Right hindlimb (tissue), 1 donor: ENCODE data around the gene ITPRIPL2.

ENCODE experiments used
- DNase-seq: peaks from one replicate; pipeline ENCODE4 v3.0.0-alpha.2; 2018

The ITPRIPL2 gene

DNA sequence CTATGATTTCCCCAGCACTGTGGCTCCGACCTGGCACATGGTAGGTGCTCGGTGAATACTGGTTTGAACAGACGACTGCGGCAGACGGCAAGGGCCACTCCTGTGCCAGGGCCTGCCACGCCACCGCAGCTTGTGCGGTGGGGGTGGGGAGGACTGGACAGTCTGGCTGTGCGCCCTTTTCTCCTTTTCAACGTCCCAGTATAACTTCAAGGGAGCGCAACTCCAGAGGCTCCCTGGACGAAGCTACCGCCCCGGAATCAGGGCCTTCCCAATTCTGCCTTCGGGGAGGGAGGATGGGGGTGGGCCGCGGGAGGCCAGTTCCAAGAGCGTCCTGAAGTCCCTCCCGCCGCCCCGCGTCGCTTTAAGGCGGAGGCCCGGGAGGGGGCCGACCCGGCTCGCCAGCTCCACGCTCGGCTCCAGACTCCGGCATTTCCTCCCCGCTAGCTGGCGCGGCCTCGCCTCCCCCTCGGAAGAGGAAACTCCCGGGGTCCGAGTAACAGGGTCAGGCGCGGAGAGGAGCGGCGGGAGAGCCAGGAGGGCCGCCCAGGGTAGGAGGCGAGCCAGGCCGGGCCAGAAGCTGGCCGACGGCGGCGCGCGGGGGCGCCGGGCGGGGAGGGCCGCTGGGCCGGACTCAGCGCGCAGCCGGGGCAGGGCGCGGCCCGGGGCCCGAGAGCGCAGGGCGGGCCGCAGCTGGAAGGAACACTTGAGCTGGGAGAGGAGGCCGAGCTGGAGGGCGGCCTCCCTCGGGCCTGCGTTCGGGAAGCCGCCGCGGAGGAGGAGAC is at the start of gene ITPRIPL2:
TSS of gene ITPRIPL2 (plus strand) at position 388 of the 782 bp plus-strand sequence. CDS start 498 bp downstream, outside the sequence.
- DNase-seq: peak; percentile 94

DNA sequence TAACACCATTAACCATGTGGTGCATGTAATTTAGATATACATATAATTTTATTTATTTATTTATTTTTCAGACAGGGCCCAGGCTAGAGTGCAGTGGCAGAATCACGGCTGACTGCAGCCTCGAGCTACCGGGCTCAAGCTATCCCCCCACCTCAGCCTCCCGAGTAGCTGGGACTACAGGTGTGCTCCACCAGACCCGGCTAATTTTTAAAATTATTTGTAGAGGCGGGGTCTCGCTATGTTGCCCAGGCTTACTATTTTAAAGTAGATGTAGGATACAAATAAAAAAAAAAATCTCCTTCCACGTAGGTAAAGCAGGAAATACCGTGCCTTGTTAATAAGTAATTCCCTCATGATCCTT is 46.8 kb upstream of the ITPRIPL2 start:
- DNase-seq: peak; percentile 22

DNA sequence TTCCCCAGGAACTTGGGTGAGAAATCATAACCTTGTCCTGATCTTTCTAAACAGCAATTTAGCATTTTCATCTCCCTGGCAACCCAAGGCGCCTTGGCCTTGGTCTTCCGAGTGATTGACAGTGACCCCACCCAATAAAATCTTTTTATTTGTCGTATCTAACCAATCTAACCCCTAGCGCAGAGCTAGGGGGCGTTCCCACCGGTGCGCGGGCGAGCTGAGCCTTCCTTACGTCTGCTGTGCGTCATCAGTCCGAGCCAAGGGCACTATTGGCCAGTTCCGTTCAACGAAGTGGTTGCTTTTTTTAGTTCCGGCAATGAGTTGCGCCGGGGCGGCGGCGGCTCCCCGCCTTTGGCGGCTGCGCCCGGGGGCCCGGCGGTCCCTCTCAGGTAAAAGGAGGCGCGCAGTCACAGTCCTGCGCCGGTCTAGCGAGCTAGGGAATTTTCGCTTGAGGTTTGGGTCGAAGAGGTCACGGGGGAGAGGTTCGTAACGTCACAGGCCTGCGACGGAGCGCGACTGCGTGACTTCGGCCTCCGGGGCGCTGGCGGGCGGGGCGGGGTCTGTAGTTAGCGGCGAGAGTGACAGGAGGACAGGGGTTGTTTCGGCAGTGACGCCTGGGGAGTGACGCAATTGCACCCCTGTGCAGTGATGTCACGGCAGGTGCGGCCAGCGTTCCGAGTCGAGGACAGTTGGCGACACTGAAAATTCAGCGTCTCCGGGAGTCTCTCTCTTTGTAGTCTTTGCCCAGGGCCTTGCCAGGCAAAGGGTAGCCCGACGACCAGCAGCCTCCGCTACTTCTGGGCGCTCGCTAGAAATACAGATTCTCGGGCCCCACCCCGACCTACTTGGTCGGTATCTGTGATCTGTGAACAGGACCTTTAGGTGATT is 46.2 kb upstream of the ITPRIPL2 start, which contains the start of gene COQ7:
TSS of gene COQ7 (plus strand) at position 266 of the 888 bp plus-strand sequence. CDS start at position 317, 51 bp downstream.
- peak; percentile 99 for DNase-seq

DNA sequence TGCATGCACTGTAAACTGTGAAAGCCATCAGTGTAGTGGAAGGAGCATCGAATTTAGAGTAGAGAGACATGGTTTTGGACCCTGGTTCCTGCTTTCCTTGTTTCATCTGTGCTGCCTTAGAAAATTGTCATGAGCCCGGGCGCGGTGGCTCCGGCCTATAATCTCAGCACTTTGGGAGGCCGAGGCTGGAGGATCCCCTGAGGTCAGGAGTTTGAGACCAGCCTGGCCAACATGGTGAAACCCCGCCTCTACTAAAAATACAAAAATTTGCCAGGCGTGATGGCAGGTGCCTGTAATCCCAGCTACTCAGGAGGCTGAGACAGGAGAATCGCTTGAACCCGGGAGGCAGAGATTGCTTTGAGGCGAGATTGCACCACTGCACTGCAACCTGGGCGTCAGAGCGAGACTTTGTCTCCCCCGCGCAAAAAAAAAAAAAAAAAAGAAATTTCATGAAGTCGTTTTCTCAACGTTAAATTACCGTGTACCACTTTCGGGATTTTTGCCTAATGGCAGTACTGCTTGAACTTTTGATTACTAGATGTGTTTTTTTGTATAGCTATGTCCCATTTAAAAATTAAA is 45.4 kb upstream of the ITPRIPL2 start:
- DNase-seq: no peak

DNA sequence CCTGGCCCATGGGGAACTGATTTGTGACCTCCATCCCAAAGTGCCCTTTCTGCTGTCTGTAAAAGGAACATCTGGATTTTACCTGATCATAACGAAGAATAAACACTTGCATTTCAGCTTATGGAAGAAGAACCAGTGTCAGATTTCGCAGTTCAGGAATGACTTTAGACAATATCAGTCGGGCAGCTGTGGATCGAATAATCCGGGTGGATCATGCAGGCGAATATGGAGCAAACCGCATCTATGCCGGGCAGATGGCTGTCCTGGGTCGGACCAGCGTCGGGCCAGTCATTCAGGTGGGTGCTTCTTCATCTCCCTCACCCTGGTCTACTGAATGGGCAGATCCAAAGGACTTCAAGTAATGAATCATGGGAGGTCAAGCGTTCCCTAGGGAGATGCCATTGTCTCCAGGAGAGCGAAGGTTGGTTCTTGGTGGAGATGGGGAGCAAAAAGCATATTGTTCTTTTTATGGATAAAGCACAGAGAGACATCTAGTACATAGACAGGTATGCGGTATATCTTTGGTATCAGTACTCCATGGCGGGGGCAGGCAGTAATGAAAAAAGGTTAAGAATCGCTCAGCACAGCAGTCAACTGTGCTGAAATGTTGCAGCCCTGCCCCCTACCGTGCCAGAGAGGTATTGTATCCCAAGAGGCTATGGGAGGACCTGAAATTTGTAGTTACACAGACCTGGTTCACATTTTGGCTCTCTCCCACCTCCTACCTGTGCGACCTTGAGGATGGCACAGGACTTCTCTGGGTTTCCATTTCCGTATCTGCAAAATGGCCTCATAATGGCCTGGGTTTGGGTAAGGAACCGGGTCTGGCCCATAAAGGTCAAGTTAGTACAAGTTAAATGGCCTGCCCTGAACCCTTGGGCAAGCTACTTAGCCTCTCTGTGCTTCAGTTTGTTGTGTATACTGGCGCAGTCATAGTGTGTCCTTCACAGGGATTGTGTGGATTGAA is 41.7 kb upstream of the ITPRIPL2 start:
- DNase-seq: peak; percentile 29

DNA sequence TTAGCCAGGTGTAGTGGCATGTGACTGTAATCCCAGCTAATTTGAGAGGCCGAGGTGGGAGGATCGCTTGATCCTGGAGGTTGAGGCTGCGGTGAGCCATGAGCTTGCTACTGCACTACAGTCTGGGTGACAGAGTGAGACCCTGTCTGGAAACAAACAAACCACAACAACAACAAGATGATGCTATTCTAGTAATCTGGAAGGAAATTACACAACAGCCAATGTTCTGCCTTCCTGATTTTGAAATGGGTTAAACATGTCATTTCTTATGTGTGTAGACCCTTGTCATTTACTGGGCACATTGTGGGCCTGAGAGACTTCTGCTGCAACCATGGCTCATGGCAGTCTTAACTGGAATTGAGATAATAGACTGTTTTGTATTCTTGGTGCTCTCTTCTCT is 40.4 kb upstream of the ITPRIPL2 start:
- DNase-seq: no peak

DNA sequence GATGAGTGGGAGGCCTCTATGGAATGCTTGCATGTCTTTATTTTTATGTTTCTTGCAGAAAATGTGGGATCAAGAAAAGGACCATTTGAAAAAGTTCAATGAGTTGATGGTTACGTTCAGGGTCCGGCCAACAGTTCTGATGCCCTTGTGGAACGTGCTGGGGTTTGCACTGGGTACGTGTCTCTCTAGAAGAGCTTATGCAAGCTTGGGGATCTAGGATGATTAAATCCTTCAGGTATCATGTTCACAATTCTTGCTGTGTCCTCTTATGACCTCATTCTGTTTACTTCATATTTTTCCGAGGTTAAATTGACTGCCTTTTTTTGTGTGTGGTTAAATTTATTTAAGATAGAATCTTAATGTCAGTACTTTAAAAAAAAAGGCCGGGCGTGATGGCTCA is 39.9 kb upstream of the ITPRIPL2 start:
- no peak for DNase-seq

DNA sequence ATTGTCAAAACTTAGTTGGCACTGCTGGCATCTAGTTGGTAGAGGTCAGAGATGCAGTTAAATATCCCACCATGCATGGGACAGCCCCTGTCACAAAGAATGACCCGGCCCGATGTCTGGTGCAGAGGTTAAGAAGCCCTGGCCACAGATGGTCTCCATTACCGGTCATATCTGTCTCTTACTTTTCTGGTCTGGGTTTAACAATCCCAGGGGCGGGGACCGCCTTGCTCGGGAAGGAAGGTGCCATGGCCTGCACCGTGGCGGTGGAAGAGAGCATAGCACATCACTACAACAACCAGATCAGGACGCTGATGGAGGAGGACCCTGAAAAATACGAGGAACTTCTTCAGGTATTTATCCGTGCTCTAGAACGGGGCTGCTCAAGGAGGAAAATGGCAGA is 38.3 kb upstream of the ITPRIPL2 start:
- no peak for DNase-seq

DNA sequence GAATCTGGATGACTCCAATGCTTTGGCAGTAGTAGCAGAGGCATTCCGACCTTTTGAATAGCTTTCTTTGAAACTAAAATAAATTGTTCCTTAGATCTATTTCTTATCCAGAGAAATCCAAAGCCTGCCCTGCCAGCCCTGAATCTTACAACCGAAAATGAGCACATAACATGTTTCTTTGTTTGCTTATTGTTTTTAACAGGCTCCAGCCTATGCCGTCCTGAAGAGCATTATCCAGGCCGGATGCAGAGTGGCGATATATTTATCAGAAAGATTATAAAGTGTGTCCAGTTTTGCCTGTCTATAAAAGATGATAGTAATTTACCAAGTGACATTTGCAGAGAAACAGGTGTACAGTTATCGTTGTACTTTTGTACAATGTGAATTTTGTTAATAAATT is 35.9 kb upstream of the ITPRIPL2 start:
- DNase-seq: no peak

DNA sequence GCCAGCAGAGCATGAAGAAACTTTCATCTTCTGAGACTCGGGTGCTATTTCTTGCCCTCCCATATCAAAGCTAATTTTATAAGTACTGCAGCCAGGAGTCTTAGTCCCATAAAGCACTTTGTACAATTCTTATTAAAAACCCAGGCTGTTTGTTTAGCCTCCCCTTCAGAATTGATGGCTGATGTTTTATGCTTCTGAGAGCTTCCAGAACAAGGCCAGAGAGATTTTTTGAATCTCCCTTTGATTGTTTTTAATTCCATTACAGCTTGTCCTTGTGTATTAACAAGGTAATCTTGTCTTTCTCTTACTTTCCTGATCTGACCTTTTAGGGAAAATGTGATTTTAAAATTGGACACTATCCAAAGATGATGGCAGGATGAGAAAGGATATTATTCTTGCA is 30.1 kb upstream of the ITPRIPL2 start:
- DNase-seq: no peak

DNA sequence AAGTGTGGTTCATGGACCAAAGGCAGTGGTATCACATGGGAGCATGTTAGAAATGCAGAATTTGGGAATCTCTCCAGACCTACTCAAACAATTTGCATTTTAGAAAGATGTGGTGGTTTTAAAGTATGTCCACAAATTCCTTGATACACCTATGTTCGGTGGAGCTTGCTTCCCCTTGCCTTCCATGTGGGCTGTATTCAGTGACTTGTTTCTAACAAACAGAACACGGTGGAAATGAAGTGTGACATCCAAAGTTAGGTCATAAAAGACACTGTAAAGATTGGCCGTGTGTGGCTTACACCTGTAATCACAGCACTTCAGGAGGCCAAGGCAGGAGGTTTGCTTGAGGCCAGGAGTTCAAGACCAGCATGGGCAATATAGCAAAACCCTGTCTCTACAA is 29.6 kb upstream of the ITPRIPL2 start:
- no peak for DNase-seq

DNA sequence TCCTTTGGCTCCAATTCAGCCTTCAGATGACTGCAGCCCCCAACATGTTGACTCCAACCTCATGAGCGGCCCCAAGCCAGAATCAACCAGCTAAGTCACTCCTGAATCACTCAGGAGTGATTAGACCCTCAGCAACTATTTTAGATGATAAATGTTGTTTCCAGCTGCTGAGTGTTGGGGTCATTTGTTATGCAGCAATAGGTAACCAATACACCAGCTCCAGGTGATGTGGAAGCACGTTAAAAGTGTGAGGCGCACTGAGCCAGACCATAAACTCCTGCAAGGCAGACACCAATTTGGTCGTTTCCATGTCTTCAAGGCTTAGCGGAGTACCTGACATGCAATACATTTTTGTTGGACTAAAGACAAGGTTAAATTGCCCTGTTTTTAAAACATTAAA is 28.9 kb upstream of the ITPRIPL2 start:
- DNase-seq: no peak

DNA sequence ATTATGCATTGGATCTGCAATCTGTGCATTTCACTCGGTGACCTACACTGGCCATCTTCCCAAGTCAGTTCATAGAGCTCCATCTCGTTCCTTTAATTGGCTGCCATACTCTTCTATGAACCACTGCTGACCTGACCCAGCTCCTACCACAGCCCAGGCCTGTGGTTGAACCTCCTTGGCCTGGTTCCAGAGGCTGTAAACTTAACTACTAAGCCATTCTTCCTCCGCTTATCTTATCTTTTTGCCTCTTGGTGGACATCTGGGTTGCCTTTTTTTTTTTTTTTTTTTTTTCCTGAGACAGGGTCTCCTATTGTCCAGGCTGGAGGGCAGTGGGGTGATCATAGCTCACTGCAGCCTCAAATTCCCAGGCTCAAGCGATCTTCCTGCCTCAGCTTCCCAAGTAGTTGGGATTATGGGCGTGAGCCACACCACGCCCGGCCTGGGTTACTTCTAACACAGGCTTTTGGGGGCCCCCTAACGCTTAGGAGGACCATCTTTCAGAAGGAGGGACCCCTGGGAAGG is 28.0 kb upstream of the ITPRIPL2 start:
- peak; percentile 34 for DNase-seq

DNA sequence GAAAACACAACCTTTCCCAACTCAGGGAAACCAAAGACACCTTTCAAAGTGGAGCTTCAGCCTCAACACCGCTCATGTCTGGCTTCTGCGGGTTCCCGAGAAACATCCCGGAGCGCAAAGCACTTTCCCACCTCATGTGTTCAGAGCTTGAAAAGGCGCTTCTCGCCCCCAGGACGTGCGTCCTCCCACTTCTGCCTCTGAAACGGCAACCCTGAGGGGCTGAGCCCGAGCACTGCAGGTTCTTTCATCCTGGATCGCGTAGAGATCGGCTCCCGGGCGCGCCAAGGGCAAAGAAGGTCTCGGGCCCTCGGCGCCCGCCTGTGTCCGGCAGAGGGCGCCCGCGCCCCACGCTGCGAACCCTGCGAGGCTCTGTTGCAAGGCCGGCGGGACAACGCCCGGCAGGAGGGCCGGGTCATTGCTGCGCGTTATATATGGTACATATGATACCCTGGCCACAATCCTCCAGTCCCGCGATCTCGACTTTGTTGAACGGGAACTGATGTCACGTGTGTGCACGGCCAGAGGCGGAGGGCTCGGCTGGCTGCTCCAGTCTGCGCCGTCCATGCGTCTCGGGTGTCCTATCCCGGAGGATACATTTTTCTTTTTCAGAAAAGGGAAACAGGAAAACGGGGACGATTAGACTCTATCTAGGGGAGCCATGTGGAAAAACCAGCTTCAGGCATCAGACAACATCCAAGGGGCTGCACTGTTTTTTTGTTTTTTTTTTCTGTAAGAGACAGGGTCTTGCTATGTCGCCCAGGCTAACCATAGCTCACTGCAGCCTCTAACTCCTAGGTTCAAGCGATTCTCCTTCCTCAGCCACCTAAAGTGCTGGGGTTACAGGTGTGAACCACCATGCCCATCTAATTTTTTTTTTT is 27.2 kb upstream of the ITPRIPL2 start:
- DNase-seq: peak; percentile 95

DNA sequence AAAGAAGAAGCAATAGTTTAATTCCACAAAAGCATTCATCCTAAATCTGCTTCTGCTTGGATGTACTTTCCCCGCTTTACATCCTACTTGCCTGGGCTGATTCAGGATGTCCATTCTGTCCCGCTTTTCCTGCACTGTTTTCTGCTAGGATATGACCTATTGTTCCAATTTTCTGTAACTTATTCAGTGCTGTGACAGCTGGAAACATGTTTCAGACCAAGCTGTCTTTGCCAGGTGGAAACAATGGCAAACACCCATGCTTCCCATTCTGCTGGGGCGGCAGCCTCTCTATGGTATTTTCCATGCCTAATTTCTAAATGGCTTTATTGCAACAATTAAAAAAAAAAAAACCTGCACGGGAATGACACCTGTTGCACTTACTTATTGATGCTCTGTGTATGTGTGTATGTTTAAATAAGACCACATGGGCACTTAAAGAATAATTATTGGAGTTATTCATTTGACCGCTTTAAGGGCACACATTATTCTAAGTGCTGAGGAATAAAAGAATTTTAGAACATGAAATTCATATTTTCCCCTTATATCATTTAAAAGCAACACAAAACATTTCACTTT is 25.3 kb upstream of the ITPRIPL2 start:
- DNase-seq: no peak

DNA sequence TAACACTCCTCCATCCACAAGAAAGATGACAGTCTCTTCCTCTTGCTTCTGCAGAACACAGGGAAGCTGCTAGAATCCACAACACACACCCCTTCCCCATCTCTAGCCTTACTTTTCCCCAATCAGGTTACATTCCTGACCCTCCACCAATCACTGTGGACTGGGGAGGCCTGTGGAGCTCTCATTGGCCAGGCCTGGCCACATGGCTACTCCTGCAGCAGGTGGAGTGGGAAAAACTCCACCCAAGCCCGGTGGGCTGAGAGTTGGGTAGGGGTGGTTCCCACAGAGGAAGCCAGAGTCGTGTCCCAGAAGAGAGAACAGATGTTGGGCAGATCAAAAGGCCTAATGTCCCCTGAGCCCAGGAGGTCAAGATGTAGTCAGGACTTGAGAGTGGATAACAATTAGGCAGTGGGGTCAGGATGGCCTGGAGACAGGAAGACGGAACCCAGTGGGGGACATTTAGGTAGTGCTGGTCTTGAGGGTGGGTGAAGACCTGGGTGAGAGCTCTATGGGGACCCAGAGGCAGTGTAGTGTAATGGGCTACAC is 24.3 kb upstream of the ITPRIPL2 start:
- no peak for DNase-seq

DNA sequence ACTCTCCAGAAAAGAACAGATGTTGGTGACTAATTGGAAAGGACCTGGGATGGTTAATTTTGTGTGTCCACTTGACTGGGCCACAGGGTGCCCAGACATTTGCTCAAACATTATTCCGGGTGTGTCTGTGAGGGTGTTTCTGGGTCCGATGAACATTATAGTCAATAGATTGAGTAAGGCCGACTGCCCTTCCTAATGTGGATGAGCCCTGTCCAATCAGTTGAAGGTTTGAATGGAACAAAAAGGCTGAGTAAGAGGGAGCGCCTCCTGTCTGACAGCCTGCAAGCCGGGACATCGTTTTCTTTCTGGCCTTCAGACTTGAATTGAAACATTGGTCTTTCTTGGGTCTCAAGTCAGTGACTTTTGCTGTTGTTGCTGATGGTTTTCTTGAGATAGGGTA is 22.8 kb upstream of the ITPRIPL2 start:
- no peak for DNase-seq

DNA sequence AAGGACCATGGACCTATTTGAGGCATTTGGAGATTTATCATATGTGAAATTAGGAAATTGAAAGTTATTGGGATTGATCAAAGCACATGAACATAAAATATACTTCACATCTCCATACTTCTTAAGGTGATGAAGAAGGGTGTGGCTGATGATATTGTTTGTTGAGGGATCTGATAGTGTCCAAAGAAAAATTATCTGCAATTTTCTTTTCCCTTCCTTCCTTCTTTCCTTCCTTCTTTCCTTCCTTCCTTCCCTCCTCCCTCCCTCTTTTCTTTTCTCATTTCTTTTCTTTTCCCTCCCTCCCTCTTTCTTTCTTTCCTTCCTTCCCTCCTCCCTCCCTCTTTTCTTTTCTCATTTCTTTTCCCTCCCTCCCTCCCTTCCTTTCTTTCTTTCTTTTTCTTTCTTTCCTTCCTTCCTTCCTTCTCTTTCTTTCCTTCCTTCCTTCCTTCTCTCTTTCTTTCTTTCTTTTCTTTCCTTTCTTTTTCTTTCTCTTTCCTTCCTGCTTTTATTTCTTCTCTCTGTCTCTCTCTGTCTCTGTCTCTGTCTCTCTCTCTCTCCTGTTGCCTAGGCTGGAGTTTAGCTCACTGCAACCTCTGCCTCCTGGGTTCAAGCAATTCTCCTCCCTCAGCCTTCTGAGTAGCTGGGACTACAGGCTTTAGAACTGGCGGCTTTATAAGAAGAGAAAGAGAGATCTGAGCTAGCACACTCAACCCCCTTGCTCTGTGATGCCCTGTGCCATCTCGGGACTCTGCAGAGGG is 20.9 kb upstream of the ITPRIPL2 start:
- no peak for DNase-seq
